H1 (cell line): ENCODE results near the gene DNAJA1. TPM values are rescaled to one million over a fixed set of nuclear protein-coding genes. Genes with fewer than 3 reads are reported as not detected.

Source experiments
- CBX5 ChIP-seq: fragments of 300-800, 300-1000 bp; sonication (generic); IDR thresholded peaks from 2 replicates; pipeline ENCODE4 v1.7.1; 2016; ENCODE audit warnings: antibody characterized with exemption, low read length, low read depth
- EP300 ChIP-seq, 2 experiments: IDR thresholded peaks; 1 replicate in 1 of 2; 2 replicates in 1 of 2; pipeline ENCODE4 v1.6.1; 2011 to 2012; ENCODE audit warnings: low read depth in 2 of 2, low read length in 2 of 2, mild to moderate bottlenecking in 2 of 2, borderline replicate concordance in 1 of 2, inconsistent platforms in 1 of 2, moderate library complexity in 1 of 2
- FOSL1 ChIP-seq: IDR thresholded peaks from 2 replicates; pipeline ENCODE4 v1.6.1; 2011; ENCODE audit warnings: mild to moderate bottlenecking, low read depth, low read length, moderate library complexity; ENCODE audit not compliant: insufficient read depth
- PHF8 ChIP-seq: fragments of 200-600 bp; sonication (generic); conservative IDR thresholded peaks from 2 replicates; pipeline ENCODE4 v1.7.1; 2012; ENCODE audit warnings: low read depth, mild to moderate bottlenecking, inconsistent platforms, low read length, moderate library complexity
- SP4 ChIP-seq: IDR thresholded peaks from 2 replicates; pipeline ENCODE4 v1.6.1; 2012; ENCODE audit warnings: low read length, inconsistent platforms
- SRF ChIP-seq: IDR thresholded peaks from 2 replicates; pipeline ENCODE4 v1.6.1; 2011; ENCODE audit warnings: mild to moderate bottlenecking, low read depth, low read length, moderate library complexity
- TAF7 ChIP-seq: optimal IDR thresholded peaks from 2 replicates; pipeline ENCODE3; 2011; ENCODE audit warnings: low read depth, mild to moderate bottlenecking, inconsistent platforms, low read length, moderate library complexity, borderline replicate concordance
- polyA plus RNA-seq, 7 experiments: library from polyadenylated mRNA; depleted of rRNA in 3 of 7; stranded (reverse) in 5 of 7; unstranded in 2 of 7; fragments of >200 nt in 5 of 7; fragments of 200-250 nt in 2 of 7; gene quantifications; 1 replicate in 5 of 7; 2 replicates in 1 of 7; 4 replicates in 1 of 7; pipeline versions ENCODE4 v1.2.1 to v1.2.3, GENCODE V29; 2011 to 2013; ENCODE audit warnings: missing spikeins in 2 of 7, mixed read lengths in 2 of 7
- total RNA-seq: library from RNA; stranded (reverse); fragmentation: NEBNext Ultra II Directional; extraction: Animal tissue kit (Norgen Biotek cat#: 25700); gene quantifications from 2 replicates; pipeline ENCODE4 v1.2.1, GENCODE V29; 2021

The DNAJA1 gene
- total and polyA plus RNA-seq, 2 of the 8 experiments (the other 6 are each of a cell fraction or from before 2014, with no cell fraction given) = 54.4 to 159 TPM

- TF ChIP-seq PHF8 = no peak
- no peak for TF ChIP-seq EP300 (IDR thresholded peaks at IDR 0.05; ENCODE audit: borderline replicate concordance in 1 of 2, low read depth in 2 of 2, low read length in 2 of 2)
- no peak for TF ChIP-seq SRF
- no peak for TF ChIP-seq FOSL1
- TF ChIP-seq CBX5 = no peak
- no peak for TF ChIP-seq TAF7
- no peak for TF ChIP-seq SP4
Observed at GRCh38 chr9:33065157-33066076, 40.3 kb downstream of the DNAJA1 start (continued).
